GM18868 (cell line): ENCODE results near the gene CCSER1.
"Not testable (repeated sequence)": the region's sequence is repeated elsewhere in the genome, so short reads cannot be mapped to it uniquely, and the experiment has no call there.

Experiments used
- ATAC-seq: cut with Tn5 transposase; IDR thresholded peaks from one replicate; pipeline ENCODE4 v1.9.1; 2021; ENCODE audit warnings: mild to moderate bottlenecking, moderate library complexity; ENCODE audit not compliant: unreplicated experiment

CCSER1 gene

DNA sequence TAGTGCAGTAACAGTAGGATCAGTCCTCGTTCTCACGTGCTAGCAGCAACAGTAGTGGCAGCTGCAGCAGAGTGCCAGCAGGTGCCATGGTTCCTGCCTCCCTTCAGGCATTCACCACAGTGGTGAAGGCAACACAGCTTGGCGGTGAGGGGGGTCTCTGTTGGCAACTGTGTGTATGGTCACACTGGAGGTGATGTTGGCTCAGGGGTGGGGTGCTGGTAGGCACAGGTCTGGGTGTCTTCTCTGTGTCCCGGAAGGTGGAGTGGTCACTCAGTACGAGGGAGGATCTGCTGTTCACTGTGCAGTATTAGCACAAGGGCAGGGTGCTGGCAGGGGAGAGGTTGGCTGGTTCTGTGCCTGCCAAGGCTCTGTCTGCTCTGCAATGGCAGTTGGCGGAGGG is 671.8 kb downstream of the CCSER1 start:
- ATAC-seq, result no peak

DNA sequence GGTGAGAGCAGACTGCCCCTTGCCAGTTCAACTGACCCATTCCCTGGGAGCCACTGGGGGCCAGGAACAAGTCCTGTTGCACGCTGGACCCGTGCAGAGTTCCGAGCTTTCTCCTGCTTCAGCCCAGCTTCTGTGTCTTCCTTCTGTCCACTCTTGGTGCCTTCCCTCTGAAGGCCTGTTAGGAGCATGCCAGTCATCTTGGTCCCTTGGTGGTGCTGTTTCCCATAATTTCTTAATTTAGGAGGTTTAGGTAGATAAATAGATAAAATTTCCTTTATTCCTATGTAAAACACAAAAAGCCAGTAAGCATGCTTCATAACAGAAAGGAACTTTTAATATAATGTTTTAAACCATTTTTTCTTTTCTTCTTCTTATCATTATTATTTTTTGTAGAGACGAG is 672.7 kb downstream of the CCSER1 start:
- ATAC-seq, result no peak

DNA sequence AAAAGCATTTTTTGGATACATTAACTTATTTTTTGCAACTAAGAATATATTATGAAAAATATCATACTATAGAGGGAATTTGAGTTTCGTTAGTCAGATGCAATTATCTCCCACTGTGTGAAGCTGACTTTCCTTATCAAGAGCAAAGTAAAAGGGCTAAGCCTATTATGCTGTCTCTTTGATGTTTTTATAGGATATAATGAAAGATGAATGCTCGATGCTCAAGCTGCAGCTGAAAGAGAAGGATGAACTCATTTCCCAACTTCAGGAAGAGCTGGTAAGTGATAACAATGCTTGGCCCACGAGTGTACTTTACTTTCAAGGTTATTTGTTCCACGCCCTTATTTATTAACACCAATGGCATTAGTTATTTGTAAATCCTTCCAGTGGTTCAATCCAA is 688.4 kb downstream of the CCSER1 start:
- ATAC-seq, result no peak

DNA sequence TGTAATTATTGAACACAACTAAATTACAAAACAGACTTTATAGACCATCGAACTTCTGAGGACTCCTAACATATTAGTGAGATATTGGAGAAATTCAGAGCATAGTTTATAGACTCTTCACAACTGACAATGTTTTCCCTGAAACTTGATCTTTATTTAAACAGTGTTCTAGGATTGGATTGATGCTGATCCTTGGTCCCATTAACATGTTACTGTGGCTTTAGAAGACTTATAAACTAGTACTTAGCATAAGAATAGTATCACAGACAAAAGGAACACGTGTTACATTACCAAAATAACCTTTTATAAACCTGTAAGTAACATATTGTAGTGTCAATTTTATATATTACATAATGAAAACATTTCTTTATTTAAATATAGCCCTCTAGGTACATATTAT is 689.6 kb downstream of the CCSER1 start:
- ATAC-seq, result no peak

DNA sequence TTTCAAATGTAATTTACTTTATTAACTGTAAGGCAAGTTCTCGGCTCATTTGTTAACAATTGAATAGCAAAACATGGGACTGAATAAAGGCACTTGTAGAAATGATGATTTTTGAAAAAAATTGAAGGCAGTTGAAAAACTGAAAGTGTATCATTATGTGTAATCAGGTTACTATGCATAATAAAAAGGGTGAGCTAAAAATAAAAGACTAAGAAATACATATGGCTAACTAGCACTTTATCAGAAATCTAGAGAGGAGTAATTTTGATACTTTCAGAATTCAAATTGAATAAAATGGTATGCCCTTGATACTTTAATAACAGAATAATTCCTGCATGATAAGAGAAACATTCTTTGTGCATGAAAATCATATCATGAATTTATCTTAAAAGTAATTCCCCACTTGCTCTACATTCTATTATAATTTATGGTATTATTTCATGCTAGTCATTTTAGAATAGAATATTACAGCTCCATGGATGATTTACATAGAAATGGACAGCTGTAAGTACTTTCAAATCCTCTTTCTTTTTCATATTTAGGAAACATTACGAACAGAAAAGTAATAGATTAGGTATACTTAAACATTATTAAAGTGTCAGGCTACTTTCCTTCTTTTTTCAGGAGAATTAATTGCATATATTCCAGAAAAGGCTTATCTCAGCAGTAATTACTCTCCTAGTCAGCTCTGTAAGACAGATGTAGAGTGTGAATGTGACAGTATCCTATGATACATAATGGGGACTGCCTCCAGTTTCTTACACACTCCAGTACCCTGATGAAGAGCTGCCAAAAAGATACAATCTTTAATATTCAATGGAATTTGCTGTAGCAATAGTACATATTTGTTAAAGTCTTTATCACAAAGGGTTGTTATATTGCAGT is 697.3 kb downstream of the CCSER1 start:
- no peak for ATAC-seq

DNA sequence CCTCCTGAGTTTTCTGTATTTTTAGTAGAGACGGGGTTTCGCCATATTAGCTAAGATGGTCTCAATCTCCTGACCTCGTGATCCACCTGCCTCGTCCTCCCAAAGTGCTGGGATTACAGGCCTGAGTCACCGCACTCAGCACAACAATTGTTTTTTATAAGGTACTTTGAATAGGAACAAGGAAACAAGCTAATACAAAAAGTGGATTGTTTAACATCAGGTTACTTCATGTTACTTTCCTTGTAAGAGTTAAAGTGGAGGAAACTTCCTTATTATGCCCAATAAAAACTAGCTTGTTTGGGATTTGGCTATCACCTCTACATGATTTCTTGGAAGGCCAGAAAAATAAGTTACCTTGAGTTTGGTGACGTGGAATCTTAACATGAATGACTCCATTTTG is 698.7 kb downstream of the CCSER1 start:
- ATAC-seq, result no peak

DNA sequence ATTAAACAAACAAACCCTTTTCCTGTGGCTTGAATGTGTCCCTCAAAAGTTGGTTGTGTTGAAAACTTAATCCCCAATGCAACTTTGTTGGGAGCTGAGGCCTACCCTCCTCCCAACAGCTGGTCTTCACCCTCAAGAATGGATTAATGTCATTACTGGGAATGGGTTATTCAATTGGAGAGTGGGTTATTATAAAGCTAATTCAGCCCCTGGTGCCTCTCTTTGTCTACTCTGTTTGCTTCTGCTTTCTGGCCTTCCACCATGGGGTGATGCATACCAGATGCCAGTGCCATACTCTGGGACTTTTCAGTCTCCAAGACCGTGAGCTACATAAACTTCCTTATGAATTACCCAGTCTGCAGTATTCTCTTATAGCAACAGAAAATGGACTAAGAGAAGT is 706.5 kb downstream of the CCSER1 start:
- ATAC-seq, result no peak

DNA sequence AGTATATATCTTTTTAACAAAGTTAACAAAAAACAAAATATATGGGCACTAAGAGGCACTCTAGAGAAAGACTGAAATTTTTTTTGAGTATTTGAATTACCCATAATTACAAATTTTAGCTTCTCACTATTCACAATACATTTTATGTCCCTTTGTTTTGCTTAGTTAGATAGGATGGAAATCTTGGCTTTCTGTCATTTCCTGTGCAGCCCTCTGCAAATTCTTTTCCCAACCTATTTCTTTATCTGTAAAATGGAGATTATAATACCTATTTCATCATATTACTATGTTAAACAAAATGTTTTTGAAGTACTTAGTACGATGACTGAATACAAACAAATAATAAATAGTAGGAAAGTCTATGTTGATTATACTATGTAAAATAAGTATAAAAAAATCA is 710.0 kb downstream of the CCSER1 start:
- ATAC-seq, result no peak

DNA sequence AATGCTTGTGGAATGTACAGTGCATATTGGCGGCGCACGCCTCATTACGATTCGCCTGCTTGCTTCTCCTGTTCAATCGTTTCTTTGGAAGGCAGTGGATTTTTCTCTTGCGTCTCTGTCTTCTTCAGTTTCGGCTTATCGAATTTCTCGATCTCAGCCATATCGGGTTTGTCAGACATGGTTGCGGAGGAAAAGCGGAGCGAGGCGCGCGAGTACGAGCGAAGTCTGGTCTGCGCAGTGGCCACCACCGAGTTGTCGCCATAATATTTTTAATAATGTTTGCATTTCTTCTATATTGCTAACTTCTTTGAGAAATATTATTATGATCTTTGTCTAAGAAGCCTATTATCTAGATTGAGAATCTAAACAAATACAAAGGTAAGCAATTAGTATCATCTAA is 711.7 kb downstream of the CCSER1 start:
- not testable (repeated sequence) for ATAC-seq

DNA sequence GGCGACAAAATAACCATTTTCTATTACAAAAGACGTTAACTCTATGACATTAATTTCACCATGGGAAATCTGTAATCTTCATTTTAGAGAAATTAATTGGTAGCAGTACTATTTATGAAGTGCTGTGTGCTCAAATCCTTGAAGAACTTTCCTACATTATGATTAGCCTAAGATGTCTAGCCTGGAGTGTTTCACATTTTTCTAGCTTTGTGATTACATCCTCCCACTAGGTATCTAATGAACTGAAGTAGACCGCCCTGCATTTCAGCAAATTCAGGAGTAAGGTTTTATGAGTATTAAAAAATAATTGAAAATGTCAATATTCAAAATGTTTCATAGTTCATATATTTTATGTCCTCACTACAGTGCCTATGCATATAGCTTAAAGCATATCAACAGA is 713.1 kb downstream of the CCSER1 start:
- ATAC-seq, result no peak

DNA sequence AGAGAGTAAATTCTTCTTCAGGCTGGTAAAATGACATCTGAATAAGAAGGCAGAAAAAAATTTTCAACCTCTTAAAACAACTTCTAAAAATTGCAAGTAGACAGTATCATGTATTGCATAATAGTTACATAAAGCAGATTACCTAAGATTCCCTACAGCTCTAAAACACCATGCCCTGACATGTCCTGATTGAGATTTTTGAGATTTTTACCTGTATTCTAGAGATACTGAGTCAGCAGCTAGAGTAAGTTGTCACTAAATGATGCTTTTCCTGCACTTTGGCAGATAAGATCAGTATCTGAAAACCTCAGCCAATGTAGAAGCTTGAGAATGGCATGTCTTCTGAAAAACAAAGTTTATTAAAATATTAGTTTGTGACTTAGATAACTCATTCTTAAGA is 713.6 kb downstream of the CCSER1 start:
- ATAC-seq, result no peak

DNA sequence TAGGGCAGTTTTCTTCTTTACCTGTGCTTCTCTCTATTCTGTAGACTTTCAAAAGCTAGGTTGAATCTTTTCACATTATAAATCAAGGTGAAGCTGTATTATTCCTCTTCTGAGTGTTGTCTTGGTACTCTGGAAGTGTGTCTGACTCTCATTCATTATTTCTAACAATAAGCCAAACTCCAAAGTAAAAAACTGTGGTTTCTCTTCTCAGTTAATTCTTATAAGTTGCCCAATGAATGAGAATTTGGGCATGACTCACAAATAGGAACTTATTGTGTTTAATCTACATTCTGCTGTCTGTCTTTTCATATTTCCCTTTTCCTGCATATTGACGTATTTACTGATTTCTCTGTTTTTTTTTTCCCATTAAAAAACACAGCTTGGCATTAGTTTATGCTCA is 714.5 kb downstream of the CCSER1 start:
- ATAC-seq, result no peak

DNA sequence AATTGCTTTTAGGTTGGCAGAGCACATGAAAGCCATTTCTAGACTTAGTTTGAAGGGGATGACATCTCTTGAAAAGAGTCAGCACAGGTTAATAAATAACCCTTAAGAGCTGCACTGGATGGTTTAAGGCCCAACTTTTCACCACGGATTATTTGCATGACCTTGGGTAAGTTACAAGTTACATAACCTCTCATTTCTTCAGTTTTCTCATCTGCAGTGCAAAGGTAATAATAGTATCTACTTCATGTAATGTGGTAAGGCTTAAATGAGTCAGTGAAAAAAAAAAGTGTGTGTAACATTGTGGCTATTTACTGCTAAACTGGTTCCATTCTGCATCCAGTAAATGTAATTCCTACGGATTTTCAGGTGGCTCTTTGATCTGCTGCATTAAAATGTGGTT is 715.8 kb downstream of the CCSER1 start:
- ATAC-seq, result peak; percentile 59

DNA sequence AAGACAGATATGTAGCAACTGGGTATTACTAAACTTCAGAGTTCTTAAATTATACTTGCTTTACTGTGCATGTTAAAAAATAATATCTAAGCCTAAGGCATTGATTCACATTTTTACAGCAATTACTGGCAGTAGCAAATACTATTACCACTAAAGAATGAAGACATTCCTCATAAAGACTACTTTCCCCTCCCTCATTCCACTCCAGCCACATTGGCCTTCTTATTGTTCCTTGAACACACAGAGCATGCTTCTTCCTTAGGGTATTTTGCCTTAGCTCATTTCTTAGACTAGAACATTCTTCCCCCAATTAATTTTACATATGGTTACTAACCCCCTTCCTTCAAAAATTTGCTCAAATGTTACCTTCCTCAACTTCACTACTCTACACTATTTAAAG is 717.0 kb downstream of the CCSER1 start:
- no peak for ATAC-seq

DNA sequence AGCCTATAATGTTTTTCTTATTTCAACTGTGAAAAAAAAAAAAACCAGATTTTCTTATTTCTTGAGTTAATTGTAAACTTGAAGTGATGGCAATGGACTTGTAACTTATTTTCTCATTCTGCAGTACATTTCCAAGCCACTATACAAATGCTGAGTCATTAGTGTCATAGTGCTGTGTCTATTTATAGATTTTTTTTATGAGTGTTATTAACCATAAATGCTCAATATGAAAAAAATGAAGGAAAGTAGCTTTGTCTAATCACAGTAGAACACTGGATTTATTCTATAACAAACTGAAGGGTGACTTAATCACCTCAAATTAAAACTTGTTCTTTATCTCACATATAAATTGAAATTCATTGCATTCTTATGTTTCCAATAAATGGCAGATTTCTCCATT is 718.6 kb downstream of the CCSER1 start:
- no peak for ATAC-seq

DNA sequence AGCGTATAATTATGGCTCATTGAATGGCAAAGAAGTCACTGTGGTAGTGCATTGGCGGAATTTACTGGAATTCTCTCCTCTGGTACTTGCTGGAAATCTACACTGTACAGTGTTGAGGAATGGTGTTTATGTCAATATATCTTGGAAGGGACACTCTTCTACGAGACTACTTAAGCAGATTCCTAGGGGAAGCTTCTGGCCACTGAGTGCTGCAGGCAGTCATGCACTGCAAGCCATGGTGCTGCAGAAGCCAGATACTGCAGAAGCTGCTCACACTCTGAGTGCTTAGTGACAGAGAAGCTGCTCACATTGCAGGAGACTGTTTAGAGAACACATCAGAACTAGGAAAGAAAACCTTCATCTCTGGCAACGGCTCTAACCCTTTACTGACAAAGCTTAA is 725.0 kb downstream of the CCSER1 start:
- no peak for ATAC-seq

DNA sequence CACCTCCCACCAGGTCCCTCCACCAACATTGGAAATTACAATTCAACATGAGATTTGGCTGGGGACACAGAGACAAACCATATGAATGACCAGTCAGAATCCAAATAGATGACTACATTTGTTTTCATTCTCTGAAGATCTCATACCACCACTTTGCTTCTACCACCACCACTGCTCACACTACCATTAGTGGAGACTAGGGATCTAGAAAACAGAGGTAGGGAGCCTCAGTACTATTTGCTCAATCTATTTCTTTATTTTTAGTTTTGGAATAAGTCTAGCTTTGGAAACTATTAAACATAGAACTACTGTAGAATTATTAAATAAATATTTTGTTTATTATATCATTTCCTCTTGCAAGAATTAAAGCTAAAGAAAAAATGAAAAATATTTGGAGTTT is 727.9 kb downstream of the CCSER1 start:
- no peak for ATAC-seq

DNA sequence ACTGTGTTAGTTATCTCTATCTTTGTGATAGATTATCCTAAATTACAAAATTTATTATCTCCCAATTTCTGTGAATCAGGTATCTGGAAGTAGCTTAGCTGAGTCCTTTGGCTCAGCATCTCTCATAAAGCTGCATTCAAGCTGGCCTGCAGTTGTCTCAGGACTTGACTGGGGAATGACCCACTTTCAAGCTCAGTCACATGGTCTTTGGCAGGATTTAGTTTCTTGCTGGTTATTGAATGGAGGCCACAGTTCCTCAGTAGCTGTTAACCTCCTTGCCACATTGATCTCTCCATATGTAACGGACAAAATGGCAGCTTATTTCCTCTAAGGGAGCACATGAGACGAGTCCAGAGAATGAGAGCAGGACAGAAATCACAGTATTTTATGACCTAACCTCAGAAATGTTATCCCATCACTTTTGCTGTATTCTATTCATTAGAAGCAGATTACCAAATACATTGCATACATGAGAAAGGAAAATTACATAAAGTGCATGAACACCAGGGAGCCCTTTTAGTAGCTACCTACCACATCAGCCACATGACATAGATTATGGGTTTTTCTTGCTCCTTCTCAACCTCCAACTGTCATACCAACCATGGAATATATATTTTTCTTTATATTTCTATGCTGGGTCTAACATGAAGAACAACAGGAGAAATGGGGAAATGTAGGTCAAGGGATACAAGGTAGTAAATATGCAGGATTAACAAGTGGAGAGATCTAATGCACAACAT is 730.1 kb downstream of the CCSER1 start:
- ATAC-seq, result no peak

DNA sequence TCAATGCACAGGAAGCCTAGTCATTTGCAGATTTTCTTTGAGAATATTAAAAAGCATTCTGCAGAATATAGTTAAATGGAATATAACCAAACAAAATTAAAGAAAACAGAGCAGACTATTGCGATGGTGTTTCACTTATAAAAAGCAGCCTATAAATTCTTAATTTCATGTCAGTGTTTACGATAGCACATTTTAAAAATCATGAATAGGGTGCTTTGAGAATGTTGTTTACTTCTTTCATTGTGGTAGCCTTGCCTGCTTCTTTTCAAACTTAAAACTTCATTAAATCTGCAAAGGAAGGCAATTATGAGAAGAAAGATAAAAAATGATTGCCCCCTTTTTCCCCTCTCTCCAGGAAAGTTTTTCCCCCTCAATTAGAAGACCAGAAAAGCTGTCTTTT is 748.6 kb downstream of the CCSER1 start:
- no peak for ATAC-seq

DNA sequence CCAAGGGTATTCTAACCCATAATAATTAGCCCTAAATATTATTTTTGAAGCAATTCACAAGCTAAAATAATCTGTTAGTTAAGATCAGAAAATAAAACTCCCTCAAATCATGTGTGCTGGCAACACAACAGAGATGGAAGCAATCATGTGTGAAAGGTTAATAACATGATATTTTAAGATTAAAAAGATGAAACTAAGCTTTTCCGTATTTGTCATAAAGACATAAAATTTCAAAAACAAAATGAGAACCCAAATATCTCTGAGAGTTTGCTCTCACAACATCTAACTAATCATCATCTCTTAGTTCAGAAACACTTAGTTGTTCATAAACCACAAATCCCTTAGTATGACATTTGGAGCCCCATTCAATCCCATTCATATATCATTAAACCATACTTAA is 749.1 kb downstream of the CCSER1 start:
- no peak for ATAC-seq

DNA sequence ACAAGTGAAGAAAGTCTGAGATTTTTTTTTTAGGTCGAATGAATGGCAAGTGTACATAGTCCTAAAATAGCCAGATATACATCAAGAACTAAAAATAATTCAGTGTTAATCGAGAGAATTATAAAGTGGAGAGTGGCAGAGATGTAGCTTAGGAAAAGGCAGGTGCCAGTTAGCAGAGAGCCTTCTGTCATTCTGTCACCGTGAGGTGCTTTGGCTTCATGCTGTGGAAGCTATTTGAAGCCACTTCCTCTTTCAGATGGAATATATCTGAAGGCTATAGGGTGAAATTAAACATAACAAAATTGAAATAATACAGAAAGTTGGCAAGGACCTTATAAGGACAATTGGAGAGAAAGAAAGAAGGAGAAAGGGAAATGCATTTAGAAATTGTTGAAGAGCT is 756.3 kb downstream of the CCSER1 start:
- no peak for ATAC-seq

DNA sequence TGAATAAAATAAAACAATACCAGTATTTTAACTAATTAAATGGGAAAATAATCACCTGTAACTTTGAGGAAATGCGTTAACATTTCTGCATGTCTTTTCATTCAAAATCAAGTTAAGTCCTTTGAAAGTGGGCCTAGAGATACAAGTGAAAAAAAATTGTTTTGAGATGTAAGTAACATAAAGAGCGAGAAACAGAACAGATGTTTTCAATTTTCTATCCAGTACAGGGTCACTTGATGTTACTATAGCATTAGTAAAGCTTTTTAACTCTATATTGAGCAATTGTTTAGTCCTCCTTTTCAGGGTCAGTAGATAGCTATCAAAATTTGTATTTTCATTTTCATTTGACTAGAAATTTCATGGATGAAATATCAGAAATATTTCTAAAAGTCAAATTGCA is 761.4 kb downstream of the CCSER1 start:
- ATAC-seq, result no peak
